Astrocyte of the cerebellum (primary cell): Measurements from ENCODE around the gene OR52N1.

ENCODE experiments used
- DNase-seq: peaks from one replicate; pipeline ENCODE4 v3.0.0-alpha.2; 2011; ENCODE audit warnings: low read depth
- H3K4me3 ChIP-seq: 2 replicates; pipeline ENCODE4 v1.5.1; 2011; ENCODE audit warnings: mild to moderate bottlenecking, low read depth, low read length, moderate library complexity
- in situ Hi-C: cut with HindIII; loops from 2 replicates; pipeline ENCODE4 v1.10.0; 2017; ENCODE audit warnings: low sequenced_read_pairs
- TF ChIP-seq, protein P1 (sequence below): IDR thresholded peaks from 2 replicates; pipeline ENCODE4 v1.5.1; 2012; ENCODE audit warnings: low read length, low read depth, moderate library complexity, mild to moderate bottlenecking; ENCODE audit errors: missing control alignments

OR52N1 gene

GRCh38 chr11:5737670-5738392 is 53.2 kb downstream of the OR52N1 start:
- in situ Hi-C loops, result no loop called here
- H3K4me3 ChIP-seq, result no peak overlapping the region
- TF ChIP-seq, protein P1, sequence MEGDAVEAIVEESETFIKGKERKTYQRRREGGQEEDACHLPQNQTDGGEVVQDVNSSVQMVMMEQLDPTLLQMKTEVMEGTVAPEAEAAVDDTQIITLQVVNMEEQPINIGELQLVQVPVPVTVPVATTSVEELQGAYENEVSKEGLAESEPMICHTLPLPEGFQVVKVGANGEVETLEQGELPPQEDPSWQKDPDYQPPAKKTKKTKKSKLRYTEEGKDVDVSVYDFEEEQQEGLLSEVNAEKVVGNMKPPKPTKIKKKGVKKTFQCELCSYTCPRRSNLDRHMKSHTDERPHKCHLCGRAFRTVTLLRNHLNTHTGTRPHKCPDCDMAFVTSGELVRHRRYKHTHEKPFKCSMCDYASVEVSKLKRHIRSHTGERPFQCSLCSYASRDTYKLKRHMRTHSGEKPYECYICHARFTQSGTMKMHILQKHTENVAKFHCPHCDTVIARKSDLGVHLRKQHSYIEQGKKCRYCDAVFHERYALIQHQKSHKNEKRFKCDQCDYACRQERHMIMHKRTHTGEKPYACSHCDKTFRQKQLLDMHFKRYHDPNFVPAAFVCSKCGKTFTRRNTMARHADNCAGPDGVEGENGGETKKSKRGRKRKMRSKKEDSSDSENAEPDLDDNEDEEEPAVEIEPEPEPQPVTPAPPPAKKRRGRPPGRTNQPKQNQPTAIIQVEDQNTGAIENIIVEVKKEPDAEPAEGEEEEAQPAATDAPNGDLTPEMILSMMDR, result no peak
- no peak for DNase-seq

DNA sequence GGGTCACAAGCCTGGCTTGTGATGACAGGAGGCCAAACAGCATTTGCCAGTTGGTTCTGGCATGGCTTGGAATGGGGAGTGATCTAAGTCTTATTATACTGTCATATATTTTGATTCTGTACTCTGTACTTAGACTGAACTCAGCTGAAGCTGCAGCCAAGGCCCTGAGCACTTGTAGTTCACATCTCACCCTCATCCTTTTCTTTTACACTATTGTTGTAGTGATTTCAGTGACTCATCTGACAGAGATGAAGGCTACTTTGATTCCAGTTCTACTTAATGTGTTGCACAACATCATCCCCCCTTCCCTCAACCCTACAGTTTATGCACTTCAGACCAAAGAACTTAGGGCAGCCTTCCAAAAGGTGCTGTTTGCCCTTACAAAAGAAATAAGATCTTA is 54.0 kb downstream of the OR52N1 start:
- in situ Hi-C loops, result no loop called here
- TF ChIP-seq, protein P1, result no peak
- no peak overlapping the region for H3K4me3 ChIP-seq
- DNase-seq, result peak; percentile 61
